C4-2B (cell line): ENCODE data around the gene CCNG2.

ENCODE experiments used
- H3K27ac ChIP-seq: fragments of 450-650 bp; 2 replicates; pipeline ENCODE4 v1.5.1; 2017
- ZFX ChIP-seq: fragments of 450-650 bp; IDR thresholded peaks from 2 replicates; pipeline ENCODE4 v1.6.1; 2017
- TF ChIP-seq, protein P1 (sequence below): fragments of 450-650 bp; conservative IDR thresholded peaks from 2 replicates; pipeline ENCODE4 v1.5.1; 2017; ENCODE audit warnings: mild to moderate bottlenecking

CCNG2 gene

DNA sequence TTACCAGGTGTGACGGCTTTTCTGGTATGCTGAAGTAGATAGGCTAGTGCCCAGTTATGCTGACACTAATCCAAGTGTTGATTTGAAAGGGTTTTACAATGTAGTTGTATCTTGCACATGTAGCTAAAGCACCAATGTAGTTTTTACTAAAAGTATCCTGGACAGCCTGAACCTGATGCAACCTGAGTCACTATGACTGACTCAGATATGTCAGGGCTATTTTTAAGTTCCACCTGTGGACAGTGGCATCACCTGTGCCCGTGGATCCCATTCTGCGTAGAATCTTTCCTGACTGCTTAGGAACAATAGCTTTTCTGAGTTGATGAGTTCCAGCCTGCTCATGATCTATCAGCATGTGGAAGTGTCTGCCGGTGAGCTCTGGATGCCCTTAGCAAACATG lies 58.1 kb downstream of the CCNG2 start:
- no peak overlapping the region for H3K27ac ChIP-seq
- TF ChIP-seq, protein P1, sequence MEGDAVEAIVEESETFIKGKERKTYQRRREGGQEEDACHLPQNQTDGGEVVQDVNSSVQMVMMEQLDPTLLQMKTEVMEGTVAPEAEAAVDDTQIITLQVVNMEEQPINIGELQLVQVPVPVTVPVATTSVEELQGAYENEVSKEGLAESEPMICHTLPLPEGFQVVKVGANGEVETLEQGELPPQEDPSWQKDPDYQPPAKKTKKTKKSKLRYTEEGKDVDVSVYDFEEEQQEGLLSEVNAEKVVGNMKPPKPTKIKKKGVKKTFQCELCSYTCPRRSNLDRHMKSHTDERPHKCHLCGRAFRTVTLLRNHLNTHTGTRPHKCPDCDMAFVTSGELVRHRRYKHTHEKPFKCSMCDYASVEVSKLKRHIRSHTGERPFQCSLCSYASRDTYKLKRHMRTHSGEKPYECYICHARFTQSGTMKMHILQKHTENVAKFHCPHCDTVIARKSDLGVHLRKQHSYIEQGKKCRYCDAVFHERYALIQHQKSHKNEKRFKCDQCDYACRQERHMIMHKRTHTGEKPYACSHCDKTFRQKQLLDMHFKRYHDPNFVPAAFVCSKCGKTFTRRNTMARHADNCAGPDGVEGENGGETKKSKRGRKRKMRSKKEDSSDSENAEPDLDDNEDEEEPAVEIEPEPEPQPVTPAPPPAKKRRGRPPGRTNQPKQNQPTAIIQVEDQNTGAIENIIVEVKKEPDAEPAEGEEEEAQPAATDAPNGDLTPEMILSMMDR, result no peak
- no peak for TF ChIP-seq ZFX

DNA sequence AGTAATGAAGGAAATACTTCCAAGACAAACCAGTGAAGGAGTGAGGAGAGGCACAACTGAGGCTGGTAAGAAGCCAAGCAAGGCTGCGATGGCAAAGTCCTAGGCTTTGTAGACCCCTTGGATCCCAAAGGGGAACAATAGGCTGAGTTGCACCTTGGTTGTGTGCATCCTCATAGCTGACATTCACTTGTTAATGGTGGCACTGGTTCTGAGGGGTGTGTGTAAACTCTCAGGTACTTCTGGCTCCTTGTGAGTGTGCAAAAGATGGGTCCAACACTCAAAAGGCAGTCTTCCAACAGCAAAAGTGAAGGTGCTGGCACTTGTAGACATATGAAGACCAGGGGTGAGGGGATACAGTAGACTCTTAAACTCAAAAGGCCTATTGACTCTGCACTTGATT lies 60.5 kb downstream of the CCNG2 start:
- no peak overlapping the region for H3K27ac ChIP-seq
- TF ChIP-seq, protein P1, result no peak
- no peak for TF ChIP-seq ZFX

DNA sequence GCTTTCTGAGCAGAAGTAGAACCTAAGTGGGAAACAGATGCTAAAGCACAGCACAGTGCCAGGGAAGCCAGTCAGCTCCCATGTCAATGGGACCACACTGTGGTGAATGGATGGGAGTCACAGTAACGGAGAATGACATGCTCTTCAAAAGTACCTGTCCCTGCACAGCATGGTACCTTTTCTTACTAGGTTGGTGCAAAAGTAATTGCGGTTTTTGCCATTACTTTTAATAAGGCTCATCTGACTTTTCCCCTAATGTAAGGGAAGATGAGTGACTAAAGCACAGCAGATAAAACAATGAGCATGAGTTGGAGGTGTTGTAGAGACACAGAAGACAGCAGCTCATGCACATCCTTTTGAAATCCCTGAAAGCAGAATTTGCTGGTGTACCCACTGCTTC lies 62.3 kb downstream of the CCNG2 start:
- no peak overlapping the region for H3K27ac ChIP-seq
- TF ChIP-seq ZFX, result no peak
- TF ChIP-seq, protein P1, result no peak
